Caco-2 (cell line): ENCODE data around the gene MT1B. TPM values are rescaled to one million over a fixed set of nuclear protein-coding genes. Genes with fewer than 3 reads are reported as not detected.
A peak's percentile ranks its signal among the peaks of the same experiment; 100 is the strongest.
"Not testable (repeated sequence)": the region's sequence is repeated elsewhere in the genome, so short reads cannot be mapped to it uniquely, and the experiment has no call there.

ENCODE experiments used
- BruUV-seq: library from RNA; stranded (reverse); fragments of 400-500 nt; replicated peaks from 2 replicates; lab custom pipeline; 2021; lab: Mats Ljungman, UMichigan
- CTCF ChIA-PET: fragments of 300-600 bp; sonication (Branson Sonifier 250); formaldehyde crosslinking; loops from one replicate; lab custom pipeline; 2022; ENCODE audit warnings: antibody characterized with exemption; lab: Charles Lee
- POLR2A ChIA-PET: fragments of 300-600 bp; sonication (Branson Sonifier 250); formaldehyde crosslinking; loops from one replicate; lab custom pipeline; 2022; ENCODE audit warnings: antibody characterized with exemption; lab: Charles Lee
- DNase-seq, 2 experiments: peaks; one replicate each; pipeline versions ENCODE4 v3.0.0 to v3.0.0-alpha.2; 2020 to 2022
- H3K27me3 ChIP-seq: replicated peaks from 2 replicates; pipeline ENCODE4 v1.6.0; 2011; ENCODE audit warnings: low read length; ENCODE audit not compliant: control insufficient read depth, insufficient read depth
- H3K36me3 ChIP-seq: 2 replicates; pipeline ENCODE4 v1.5.1; 2011; ENCODE audit warnings: low read length; ENCODE audit not compliant: control insufficient read depth, insufficient read depth
- H3K4me1 ChIP-seq: fragments of 250-450 bp; sonication (Bioruptor Pico); 2 replicates; pipeline ENCODE4 v1.5.1; 2020; ENCODE audit warnings: mild to moderate bottlenecking
- H3K4me3 ChIP-seq: 2 replicates; pipeline ENCODE4 v1.5.1; 2011; ENCODE audit warnings: low read depth, mild to moderate bottlenecking, control low read depth, low read length
- H3K9me3 ChIP-seq: fragments of 250-450 bp; sonication (Bioruptor Pico); 2 replicates; pipeline ENCODE4 v1.5.1; 2020; ENCODE audit warnings: mild to moderate bottlenecking, moderate library complexity
- H3K27ac Mint-ChIP-seq: one replicate; pipeline ENCODE4 v1.8.0; 2022; ENCODE audit warnings: mixed read lengths; ENCODE audit not compliant: unreplicated experiment
- H3K27me3 Mint-ChIP-seq: one replicate; pipeline ENCODE4 v1.8.0; 2022; ENCODE audit warnings: mixed read lengths; ENCODE audit not compliant: insufficient read depth, unreplicated experiment
- H3K36me3 Mint-ChIP-seq: one replicate; pipeline ENCODE4 v1.8.0; 2022; ENCODE audit warnings: mild to moderate bottlenecking, mixed read lengths; ENCODE audit not compliant: insufficient read depth, unreplicated experiment
- H3K4me1 Mint-ChIP-seq: one replicate; pipeline ENCODE4 v1.8.0; 2022; ENCODE audit warnings: low read depth, mixed read lengths; ENCODE audit not compliant: unreplicated experiment
- H3K4me3 Mint-ChIP-seq: one replicate; pipeline ENCODE4 v1.8.0; 2022; ENCODE audit warnings: mild to moderate bottlenecking, moderate library complexity, mixed read lengths; ENCODE audit not compliant: unreplicated experiment
- H3K9me3 Mint-ChIP-seq: one replicate; pipeline ENCODE4 v1.8.0; 2022; ENCODE audit warnings: mixed read lengths; ENCODE audit not compliant: unreplicated experiment
- CTCF ChIP-seq, 2 experiments: fragments of 200-600 bp in 1 of 2; IDR thresholded peaks; 1 replicate in 1 of 2; 2 replicates in 1 of 2; pipeline versions ENCODE4 v1.5.1 to v1.8.0; 2011 to 2022; ENCODE audit warnings: antibody characterized with exemption in 1 of 2, control low read depth in 1 of 2, inconsistent platforms in 1 of 2, low read depth in 1 of 2, low read length in 1 of 2, mild to moderate bottlenecking in 1 of 2, moderate library complexity in 1 of 2; ENCODE audit not compliant: insufficient read depth in 1 of 2, severe bottlenecking in 1 of 2, unreplicated experiment in 1 of 2
- intact Hi-C: fragments of 100-400 bp; cut with micrococcal nuclease; formaldehyde crosslinking; loops from one replicate; pipeline ENCODE4 v1.10.0; 2022; ENCODE audit not compliant: unreplicated experiment
- total RNA-seq: library from RNA; stranded (reverse); gene quantifications from 2 replicates; pipeline ENCODE4 v1.2.3, GENCODE V29; 2022

The MT1B gene
- total RNA-seq, 1 experiment from 2014 or later, result not detected

- Mint-ChIP-seq H3K27ac (no peak overlapping the region), H3K27me3 (peaks cover 10% of the 10 kb centered on the region), H3K4me3 (peak overlapping the region; percentile 56), H3K36me3 (no peaks in the 10 kb centered on the region), H3K9me3 (no peaks in the 10 kb centered on the region), H3K4me1 (no peaks in the 10 kb centered on the region)
- Histone ChIP-seq H3K27me3 (no peaks in the 10 kb centered on the region; the same call in 1 of the 2 replicates), H3K4me3 (no peak overlapping the region; the same call in 1 of the 2 replicates), H3K36me3 (no peaks in the 10 kb centered on the region), H3K4me1 (no peaks in the 10 kb centered on the region), H3K9me3 (no peaks in the 10 kb centered on the region)
- intact Hi-C loops, result no loop called here
- no peak for TF ChIP-seq CTCF (IDR thresholded peaks at IDR 0.05; ENCODE audit: insufficient read depth in 1 of 2, low read depth in 1 of 2, low read length in 1 of 2, severe bottlenecking in 1 of 2, unreplicated experiment in 1 of 2)
- no TSS peak for BruUV-seq
- DNase-seq, result no peak
- ChIA-PET POLR2A (no interaction called here), CTCF (no interaction called here)
Measured at GRCh38 chr16:56617212-56618085, 34.2 kb upstream of the MT1B start.

GRCh38 chr16:56618138-56618537 is 33.5 kb upstream of the MT1B start:
- Mint-ChIP-seq H3K27me3 (peaks cover 11% of the 10 kb centered on the region), H3K4me3 (no peak overlapping the region), H3K36me3 (no peaks in the 10 kb centered on the region), H3K4me1 (no peaks in the 10 kb centered on the region), H3K27ac (no peak overlapping the region), H3K9me3 (no peaks in the 10 kb centered on the region)
- no TSS peak for BruUV-seq
- intact Hi-C loops, result no loop called here
- Histone ChIP-seq H3K9me3 (no peaks in the 10 kb centered on the region), H3K4me3 (no peak overlapping the region), H3K4me1 (no peaks in the 10 kb centered on the region), H3K36me3 (no peaks in the 10 kb centered on the region), H3K27me3 (no peaks in the 10 kb centered on the region; the same call in 1 of the 2 replicates)
- CTCF ChIA-PET, result interaction anchor here (1.0 kb wide), 1 partner anchor 17 kb away, joined by 4 read pairs; no protein-coding TSS in a partner anchor
- no peak for TF ChIP-seq CTCF (IDR thresholded peaks at IDR 0.05; ENCODE audit: insufficient read depth in 1 of 2, low read depth in 1 of 2, low read length in 1 of 2, severe bottlenecking in 1 of 2, unreplicated experiment in 1 of 2)
- POLR2A ChIA-PET, result no interaction called here
- DNase-seq, result no peak

GRCh38 chr16:56620339-56620897 is 31.3 kb upstream of the MT1B start:
- no peaks in the 10 kb centered on the region for H3K36me3 Mint-ChIP-seq
- H3K4me1 Mint-ChIP-seq, result no peaks in the 10 kb centered on the region
- Histone ChIP-seq H3K9me3 (no peaks in the 10 kb centered on the region), H3K4me1 (no peaks in the 10 kb centered on the region), H3K4me3 (no peak overlapping the region), H3K27me3 (no peaks in the 10 kb centered on the region; the same call in 1 of the 2 replicates), H3K36me3 (no peaks in the 10 kb centered on the region)
- H3K27me3 Mint-ChIP-seq, result peaks cover 13% of the 10 kb centered on the region
- ChIA-PET POLR2A (no interaction called here), CTCF (no interaction called here)
- H3K27ac Mint-ChIP-seq, result no peak overlapping the region
- no peak overlapping the region for H3K4me3 Mint-ChIP-seq
- intact Hi-C loops, result no loop called here
- no TSS peak for BruUV-seq
- H3K9me3 Mint-ChIP-seq, result no peaks in the 10 kb centered on the region
- no peak for TF ChIP-seq CTCF (IDR thresholded peaks at IDR 0.05; ENCODE audit: insufficient read depth in 1 of 2, low read depth in 1 of 2, low read length in 1 of 2, severe bottlenecking in 1 of 2, unreplicated experiment in 1 of 2)
- DNase-seq, result no peak

- H3K36me3 Mint-ChIP-seq, H3K9me3 ChIP-seq, intact Hi-C loops, DNase-seq, H3K36me3 ChIP-seq, H3K27ac Mint-ChIP-seq, BruUV-seq, H3K4me1 ChIP-seq, H3K4me3 ChIP-seq, H3K27me3 ChIP-seq, H3K4me3 Mint-ChIP-seq, H3K4me1 Mint-ChIP-seq, POLR2A ChIA-PET, H3K9me3 Mint-ChIP-seq: not testable (repeated sequence)
- peaks cover 14% of the 10 kb centered on the region for H3K27me3 Mint-ChIP-seq
- CTCF ChIA-PET, result interaction anchor here (1.5 kb wide), 1 partner anchor 17 kb away, joined by 4 read pairs; no protein-coding TSS in a partner anchor
Measured at GRCh38 chr16:56621665-56622445, 29.8 kb upstream of the MT1B start.
